ENCODE results near the gene BRWD1. TPM values are rescaled to one million over a fixed set of nuclear protein-coding genes. Genes with fewer than 3 reads are reported as not detected.
"Not testable (repeated sequence)": the region's sequence is repeated elsewhere in the genome, so short reads cannot be mapped to it uniquely, and the experiment has no call there.

BRWD1 gene
- total RNA-seq, 1 donor from 2014 or later = 37.4 TPM

DNA sequence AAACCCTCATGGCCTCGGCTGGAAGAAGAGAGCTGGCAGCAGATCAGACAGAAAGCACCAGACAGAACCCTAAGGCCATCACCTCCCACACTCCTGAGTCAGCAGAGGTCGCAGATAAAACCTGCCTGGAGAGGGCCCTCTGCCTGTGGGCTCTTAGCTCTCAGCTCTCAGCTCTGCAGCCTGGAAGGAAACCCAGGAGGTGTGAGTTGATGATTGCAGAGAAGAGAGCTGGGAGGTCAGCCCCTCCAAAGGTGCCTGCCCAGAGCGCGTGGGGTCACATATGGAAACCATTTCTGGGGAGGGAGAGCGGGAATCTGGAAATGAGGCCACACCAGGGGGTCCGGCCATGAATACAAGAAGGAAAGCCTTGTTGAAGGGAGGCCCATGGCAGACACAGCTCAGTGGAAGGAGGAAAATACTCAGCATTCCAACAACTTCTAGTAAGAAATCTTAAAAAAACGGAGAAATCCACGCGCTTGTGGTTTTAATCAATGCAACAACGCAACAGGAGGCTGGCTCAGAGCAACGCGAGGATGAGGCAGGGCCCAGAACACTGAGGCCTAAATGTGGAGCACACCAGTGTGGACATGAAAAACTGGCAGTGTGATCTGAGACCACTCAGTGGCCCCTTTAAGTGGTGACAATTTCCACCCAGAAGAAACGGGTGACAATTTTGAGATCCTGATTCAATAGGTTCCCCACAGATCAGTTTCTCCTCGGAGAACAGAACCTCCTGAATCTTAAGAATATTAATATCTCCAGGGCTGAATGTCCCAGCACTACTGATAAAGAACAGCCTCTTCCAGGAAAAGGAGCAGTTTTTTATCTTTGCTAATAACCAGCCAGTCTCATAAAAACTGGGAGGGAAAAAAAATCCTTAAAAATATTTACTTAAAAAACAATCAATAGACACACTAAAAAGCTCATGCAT lies 175.9 kb downstream of the BRWD1 start:
- no peak for DNase-seq (ENCODE audit: low spot score)

DNA sequence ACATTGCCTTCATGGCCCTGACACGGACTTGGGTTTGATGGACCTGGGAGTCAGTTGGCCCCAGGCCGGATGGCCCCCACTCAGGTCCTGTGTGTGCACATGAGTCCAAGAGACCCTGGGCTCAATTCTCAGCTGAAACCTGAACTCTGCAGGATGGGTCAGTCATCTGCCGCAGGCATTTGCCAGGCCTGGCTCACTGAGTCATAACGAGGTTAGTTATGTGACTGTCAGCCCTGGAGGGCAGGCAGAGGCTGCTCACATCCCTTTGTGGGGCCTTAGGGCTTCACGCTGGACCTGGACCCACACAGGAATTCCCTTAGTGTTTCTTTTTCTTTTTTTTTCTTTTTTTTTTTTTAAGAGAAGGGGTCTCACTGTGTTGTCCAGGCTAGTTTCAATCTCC lies 176.7 kb downstream of the BRWD1 start:
- DNase-seq (ENCODE audit: low spot score) = no peak

DNA sequence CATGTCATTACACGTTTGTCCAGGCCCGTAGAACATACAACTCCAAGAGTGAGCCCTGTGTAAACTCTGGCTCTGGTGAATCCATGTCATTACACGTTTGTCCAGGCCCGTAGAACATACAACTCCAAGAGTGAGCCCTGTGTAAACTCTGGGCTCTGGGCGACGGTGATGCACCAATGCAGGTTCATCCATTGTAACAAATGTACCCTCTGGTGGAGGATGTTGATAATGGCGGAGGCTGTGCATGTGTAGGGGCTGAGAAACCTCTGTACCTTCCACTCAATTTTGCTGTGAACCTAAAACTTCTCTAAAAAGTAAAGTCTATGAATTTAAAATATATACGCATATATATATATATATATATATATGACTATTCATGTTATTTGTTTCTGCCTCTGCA lies 177.3 kb downstream of the BRWD1 start:
- not testable (repeated sequence) for DNase-seq (ENCODE audit: low spot score)

DNA sequence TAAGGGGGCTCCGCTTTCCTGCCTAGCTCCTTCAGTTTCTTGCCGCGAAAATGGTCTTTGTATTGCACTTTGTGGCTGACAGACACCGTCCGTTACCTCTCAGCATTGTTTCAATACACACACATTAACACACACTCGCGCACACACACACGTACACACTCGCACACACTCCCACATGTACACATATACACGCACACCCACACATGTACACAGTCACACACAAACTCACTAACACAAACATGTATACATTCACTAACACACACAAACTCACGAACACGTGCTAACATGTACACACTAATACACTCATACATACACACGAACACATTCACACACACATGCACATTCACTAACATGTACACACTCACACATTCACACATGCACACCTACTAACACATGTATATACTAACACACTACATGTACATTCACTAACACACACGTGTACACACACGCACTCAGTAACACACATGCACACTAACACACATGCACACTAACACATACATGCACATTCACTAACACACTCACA lies 179.1 kb downstream of the BRWD1 start:
- DNase-seq (ENCODE audit: low spot score) = no peak

Other genes with a start within 250 kb of the BRWD1 start
- gene PSMG1, start 130.2 kb downstream of the BRWD1 start, total RNA-seq = 38.0 TPM
- 88.1 TPM for gene HMGN1, start 35.5 kb upstream of the BRWD1 start, total RNA-seq
- 0.55 TPM for gene LCA5L, start 132.1 kb upstream of the BRWD1 start, total RNA-seq
- gene SH3BGR, start 138.3 kb upstream of the BRWD1 start, total RNA-seq = 3.4 TPM